Omental fat pad (tissue), 4 donors: ENCODE measurements around the gene HDLBP. TPM values are rescaled to one million over a fixed set of nuclear protein-coding genes. Genes with fewer than 3 reads are reported as not detected.

Experiments used
- ATAC-seq: fragments of 150-250 bp; one replicate; pipeline ENCODE4 v1.9.1; 2016; ENCODE audit warnings: mild to moderate bottlenecking, moderate library complexity; ENCODE audit not compliant: low FRiP score
- DNase-seq: peaks from one replicate; pipeline ENCODE4 v3.0.0-alpha.2; 2019; ENCODE audit warnings: low spot score
- total RNA-seq, 4 donors: library from RNA; depleted of rRNA; stranded (reverse); fragments of >200 nt; gene quantifications; one replicate each; pipeline ENCODE4 v1.1.0, GENCODE V29; 2016
- TF ChIP-seq, protein P1 (sequence below), 3 donors: fragments of 450-650 bp; IDR thresholded peaks; one replicate each; pipeline ENCODE4 v1.5.1; 2016 to 2017; ENCODE audit warnings: antibody characterized with exemption in 3 of 3, mild to moderate bottlenecking in 3 of 3, moderate library complexity in 2 of 3

Gene HDLBP
- total RNA-seq, 4 donors from 2014 or later: 356 to 471 (median 416) TPM

DNA sequence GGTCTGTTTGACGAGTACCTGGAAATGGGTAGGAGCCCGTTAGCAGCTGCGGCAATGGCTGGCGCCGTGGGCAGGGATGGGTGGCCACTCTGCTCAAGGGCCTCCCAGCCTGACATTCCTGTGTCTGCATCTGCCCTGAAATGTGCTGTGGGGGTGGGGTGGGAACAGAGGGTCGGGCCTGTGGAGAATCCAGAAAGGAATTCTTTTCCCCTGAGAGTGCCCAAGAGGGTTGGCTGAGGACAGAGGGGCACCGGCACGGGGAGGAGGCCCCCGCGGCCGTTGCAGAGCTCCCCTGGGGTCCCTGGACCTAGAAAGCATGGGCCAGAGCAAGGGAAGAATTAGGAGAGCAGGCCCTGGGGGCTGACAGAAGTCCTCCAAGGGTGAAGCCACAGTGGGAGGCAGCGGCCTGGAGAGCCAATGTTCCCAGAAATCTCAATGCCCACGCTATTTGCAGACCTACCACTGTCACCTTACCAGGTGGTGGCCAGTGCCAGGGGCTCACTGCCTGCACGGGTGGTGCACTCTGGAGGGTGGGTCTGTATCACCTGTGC lies 99.2 kb downstream of the HDLBP start:
- DNase-seq (no peak), ATAC-seq (no peak)
- TF ChIP-seq, protein P1, sequence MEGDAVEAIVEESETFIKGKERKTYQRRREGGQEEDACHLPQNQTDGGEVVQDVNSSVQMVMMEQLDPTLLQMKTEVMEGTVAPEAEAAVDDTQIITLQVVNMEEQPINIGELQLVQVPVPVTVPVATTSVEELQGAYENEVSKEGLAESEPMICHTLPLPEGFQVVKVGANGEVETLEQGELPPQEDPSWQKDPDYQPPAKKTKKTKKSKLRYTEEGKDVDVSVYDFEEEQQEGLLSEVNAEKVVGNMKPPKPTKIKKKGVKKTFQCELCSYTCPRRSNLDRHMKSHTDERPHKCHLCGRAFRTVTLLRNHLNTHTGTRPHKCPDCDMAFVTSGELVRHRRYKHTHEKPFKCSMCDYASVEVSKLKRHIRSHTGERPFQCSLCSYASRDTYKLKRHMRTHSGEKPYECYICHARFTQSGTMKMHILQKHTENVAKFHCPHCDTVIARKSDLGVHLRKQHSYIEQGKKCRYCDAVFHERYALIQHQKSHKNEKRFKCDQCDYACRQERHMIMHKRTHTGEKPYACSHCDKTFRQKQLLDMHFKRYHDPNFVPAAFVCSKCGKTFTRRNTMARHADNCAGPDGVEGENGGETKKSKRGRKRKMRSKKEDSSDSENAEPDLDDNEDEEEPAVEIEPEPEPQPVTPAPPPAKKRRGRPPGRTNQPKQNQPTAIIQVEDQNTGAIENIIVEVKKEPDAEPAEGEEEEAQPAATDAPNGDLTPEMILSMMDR (IDR thresholded peaks at IDR 0.05): no peak

DNA sequence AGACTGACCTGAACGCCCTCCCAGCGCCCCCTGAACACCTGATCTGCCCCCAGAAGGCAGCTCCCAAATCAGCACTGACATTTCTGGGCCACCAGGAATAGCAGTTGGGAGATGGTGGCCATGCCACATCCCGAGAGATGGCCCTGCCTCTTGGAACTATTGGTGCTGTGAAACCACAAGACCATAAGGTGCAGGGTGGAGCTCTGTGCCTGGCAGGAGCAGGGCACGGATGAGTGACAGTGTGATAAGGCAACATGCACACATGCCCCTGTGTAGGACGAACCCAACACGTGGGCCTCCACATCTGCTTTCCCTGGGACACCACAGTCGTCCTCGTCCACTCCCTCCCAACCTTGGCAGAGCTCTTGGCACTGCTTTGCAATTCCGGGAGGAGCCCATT lies 100.1 kb downstream of the HDLBP start:
- no peak for ATAC-seq
- DNase-seq: no peak
- TF ChIP-seq, protein P1 (IDR thresholded peaks at IDR 0.05): no peak

DNA sequence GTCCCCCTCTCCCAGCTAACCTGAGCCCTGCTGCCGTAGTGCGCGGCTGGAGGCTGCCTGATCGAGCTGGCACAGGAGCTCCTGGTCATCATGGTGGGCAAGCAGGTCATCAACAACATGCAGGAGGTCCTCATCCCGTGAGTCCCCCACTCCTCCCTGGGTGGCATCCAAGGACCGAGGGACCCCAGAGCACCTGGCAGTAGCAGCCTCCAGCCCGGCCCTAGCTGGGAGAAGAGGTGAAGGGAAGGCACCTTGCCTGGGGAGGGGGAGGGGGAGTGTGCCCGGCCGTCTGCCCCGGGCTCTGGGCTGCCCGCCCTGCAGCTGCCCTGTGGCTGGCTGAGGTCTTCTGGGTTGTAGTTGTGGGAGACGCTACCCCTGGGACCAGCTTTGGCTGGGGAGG lies 100.7 kb downstream of the HDLBP start:
- ATAC-seq (no peak), DNase-seq (no peak)
- TF ChIP-seq, protein P1 (IDR thresholded peaks at IDR 0.05): no peak

DNA sequence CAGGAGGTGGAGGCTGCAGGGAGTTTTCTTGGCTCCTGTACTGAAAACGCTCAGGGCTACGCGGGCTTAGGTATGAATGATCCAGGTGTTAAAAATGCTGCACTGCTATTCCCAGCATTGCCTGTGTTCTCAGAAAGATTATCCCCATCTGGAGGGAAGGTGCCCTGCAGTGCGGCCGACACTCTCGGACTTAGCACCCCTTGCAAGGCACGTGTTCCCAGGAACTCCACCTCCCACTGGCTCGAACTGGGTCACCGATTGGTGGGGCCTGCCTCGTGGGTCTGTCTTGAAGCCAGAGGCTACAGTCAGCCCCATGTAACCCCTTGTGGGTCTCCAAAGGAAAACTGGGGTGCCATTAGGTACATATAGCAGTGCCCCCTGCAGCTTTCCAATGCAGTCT lies 101.3 kb downstream of the HDLBP start:
- TF ChIP-seq, protein P1 (IDR thresholded peaks at IDR 0.05): no peak
- ATAC-seq: no peak
- DNase-seq: no peak

DNA sequence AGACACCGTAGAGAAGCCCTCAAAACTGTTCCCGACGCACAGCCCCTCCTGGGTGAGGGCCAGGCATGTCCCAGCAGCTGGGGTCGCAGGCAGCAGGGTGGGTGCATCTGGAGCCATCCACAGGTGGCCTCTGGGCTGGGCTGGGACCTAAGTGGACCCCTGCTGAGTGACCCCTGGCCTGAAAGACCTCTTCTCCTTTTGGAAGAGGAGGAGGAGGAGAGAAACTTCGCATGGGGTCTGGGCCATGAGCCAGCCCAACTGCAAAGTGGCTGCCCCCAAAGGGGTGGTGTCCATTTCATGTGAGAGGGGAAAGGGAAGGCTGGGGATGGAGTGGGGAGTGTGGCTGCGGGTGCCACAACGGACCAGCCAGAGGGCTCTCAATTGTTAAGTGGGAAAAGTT lies 101.9 kb downstream of the HDLBP start:
- ATAC-seq: no peak
- TF ChIP-seq, protein P1 (IDR thresholded peaks at IDR 0.05): no peak
- DNase-seq: no peak

DNA sequence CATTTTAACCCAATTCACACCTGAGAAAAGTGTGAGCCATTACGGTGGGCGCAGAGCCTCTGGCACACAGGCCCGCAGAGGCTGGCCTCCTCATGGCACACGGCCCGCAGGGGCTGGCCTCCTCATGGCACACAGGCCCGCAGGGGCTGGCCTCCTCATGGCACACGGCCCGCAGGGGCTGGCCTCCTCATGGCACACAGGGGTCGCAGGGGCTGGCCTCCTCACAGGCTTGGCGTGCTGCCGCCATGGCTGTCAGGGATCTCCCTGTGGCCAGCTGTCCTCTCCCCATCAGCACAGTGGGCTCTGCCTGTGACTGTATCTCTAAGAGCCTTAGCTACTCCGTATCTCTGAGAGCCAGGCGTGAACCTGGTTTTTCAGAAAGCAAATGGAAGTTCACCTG lies 102.4 kb downstream of the HDLBP start:
- TF ChIP-seq, protein P1 (IDR thresholded peaks at IDR 0.05): no peak

DNA sequence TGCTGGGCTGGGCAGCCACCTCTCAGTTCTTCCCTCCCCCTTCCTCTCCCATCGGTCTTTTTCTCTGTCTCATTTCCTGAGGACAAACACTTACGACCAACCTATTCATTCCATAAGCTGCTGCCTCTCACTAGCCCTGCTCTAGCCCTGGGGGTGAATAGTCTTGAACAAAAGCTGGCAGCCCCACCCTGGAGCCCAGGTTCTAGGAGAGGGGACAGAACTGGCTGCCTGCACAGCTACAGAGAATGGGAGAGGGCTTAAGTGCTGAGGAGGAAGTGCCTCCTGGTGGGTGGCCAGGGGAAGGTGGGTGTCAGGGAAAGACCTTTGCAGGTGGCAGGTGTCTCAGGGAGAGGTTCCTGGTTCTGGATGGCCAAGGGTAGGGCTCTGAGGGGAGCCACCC lies 104.2 kb downstream of the HDLBP start:
- no peak for DNase-seq
- ATAC-seq: no peak
- TF ChIP-seq, protein P1 (IDR thresholded peaks at IDR 0.05): no peak

More for the DNA sequence above, 102.4 kb downstream of the HDLBP start:
- ATAC-seq (no peak), DNase-seq (no peak)
